GM21723 (cell line): ENCODE measurements around the gene ZFP36L1.
A peak's percentile ranks its signal among the peaks of the same experiment; 100 is the strongest.

Experiments used
- ATAC-seq: cut with Tn5 transposase; IDR thresholded peaks from one replicate; pipeline ENCODE4 v1.9.1; 2021; ENCODE audit warnings: mild to moderate bottlenecking, moderate library complexity; ENCODE audit not compliant: unreplicated experiment

Gene ZFP36L1

GRCh38 chr14:68816183-68816942 is 23.5 kb upstream of the ZFP36L1 start:
- ATAC-seq: peak; percentile 48

DNA sequence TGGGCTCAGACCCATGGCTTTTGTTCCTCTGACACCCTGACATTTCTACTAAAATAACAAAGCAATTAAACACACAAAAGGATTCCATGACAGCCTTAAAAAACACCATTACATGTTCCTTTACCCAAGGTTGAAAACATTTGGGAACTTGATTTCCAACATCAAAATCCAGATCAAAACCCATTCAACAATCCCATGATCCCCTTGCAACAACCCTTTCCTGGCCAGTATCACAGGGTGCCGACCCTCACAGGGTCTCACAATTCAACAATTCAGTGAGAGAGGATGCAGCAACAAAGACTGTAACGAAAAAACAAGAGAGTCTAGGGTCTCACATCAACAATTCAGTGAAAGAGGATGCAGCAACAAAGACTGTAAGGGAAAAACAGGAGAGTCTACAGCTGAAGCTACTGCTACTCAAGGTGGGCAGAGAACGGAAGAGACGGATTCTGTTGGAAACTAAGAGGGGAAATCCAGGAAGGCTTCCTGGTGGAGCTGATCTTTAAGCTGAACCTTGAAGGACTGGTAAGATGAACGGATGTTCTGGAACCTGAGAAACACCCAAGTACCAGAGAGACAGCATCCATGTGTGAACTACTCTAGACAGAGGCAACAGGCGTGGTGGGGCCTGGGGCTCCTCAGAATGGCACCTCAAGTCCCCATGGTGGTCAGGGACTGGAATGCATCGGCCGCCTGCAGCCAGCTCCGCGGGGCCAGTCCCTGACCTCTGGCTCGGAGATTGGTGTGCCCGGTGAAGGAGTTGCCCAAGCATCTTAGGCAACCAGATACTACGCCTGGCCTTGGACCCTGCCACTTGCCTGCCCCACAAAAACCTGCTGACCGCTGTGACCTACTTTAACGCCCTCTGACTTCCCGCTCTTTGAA is 22.7 kb upstream of the ZFP36L1 start:
- ATAC-seq: peak; percentile 2

DNA sequence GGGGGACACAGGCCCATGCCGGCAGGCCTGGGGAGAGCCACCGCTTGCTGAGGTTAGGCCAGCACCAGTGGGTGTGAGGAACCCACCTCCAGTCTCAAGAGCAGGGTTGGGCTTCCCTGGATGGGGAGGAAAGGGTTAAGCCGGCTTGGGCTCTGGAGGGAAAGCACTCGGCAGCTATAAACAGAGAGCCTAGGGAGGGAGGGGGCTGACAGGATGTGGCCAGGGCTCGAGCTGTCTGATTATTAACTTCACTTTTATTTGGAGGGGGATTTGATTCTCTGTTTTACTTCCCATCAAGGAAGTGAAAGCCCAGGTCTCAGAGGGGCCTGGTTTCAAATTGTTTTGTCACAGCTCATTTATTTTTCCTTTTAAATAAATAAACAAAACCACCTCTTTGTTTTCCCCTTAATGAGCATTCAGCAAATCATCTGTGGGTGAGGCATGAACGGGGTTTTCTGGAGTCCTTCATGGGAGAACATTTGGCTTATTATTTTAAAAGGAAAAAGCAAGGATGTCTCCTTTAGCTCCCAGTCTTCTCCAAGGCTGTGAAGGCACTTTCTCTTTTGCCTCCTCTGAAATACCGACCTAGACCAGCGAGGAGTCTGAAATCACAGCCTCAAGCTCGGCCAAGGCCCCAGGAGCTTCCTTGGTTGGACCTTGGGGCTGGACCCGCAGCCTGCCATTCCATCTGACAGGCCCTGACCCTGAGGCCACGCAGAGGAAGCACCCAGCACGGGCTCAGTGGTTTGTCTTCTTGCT is 21.9 kb upstream of the ZFP36L1 start:
- ATAC-seq: no peak

- no peak for ATAC-seq
These were observed 21.3 kb upstream of the ZFP36L1 start for GRCh38 chr14:68814238-68814538.

- no peak for ATAC-seq
These were observed 20.5 kb upstream of the ZFP36L1 start for GRCh38 chr14:68813318-68813838.

DNA sequence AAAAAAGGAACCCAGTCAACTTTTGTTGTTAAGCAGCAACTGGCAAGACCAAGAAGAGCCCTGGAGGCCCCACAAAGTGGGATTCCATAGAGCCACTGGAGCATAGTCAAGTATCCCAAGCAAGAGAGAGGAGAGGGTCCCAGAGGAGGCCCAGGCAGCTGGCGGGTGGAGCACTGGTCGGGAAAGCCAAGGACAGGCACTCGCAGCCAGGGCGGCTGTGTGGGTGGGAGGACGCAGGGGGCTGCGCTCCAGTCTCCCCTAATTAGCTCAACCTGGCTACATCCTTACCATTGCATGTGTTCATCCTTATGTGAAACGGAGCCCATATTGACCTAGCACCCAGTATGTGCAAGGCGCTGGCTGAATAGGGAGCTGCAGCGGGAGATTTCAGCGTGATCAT is 18.3 kb upstream of the ZFP36L1 start:
- ATAC-seq: no peak

DNA sequence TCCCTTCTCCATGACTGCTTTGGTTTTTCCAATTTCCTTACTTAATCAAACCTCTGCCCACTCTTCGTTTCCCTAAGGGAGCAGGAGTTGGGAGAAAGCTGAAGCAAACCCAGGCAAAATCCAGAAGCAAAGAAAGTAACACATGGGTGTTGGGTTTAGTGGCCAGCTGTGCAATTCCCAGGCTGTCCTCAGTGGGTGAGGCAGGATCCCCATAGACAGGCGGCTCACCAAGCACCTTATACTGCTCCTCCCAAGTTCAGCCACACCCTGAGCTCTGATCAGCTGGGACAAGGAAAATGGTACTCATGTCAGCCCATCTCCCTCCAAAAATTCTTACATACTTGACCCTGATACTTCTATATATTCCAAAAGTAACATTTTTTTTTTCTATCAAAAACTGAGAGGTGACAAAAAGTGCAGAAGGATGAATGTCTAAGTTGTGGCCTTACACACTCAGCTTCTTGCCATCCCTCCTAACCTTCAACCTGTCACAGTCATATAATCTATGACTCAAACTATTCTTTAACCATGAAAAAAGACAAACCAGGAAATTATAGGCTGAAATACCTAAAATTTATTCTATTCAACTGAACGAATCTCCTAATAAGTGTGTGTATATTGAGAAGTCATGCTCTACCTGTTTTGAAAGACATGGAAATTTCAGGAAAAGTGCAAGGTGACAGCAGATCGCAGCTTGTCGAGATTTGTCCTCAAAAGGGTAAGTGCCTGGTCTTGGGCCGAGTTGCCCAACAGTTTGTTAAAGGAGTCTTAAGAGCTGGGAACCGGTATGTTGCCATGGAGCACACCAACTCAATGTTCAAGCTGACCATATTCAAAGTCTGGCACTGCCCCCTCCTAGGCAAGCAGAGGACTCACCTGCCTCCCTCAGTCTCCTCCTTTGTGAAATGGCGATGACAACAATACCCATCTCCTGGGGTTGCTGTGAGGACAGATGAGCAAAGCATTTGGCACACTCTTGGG is 17.6 kb upstream of the ZFP36L1 start:
- no peak for ATAC-seq

GRCh38 chr14:68809524-68809923 is 16.7 kb upstream of the ZFP36L1 start:
- no peak for ATAC-seq

DNA sequence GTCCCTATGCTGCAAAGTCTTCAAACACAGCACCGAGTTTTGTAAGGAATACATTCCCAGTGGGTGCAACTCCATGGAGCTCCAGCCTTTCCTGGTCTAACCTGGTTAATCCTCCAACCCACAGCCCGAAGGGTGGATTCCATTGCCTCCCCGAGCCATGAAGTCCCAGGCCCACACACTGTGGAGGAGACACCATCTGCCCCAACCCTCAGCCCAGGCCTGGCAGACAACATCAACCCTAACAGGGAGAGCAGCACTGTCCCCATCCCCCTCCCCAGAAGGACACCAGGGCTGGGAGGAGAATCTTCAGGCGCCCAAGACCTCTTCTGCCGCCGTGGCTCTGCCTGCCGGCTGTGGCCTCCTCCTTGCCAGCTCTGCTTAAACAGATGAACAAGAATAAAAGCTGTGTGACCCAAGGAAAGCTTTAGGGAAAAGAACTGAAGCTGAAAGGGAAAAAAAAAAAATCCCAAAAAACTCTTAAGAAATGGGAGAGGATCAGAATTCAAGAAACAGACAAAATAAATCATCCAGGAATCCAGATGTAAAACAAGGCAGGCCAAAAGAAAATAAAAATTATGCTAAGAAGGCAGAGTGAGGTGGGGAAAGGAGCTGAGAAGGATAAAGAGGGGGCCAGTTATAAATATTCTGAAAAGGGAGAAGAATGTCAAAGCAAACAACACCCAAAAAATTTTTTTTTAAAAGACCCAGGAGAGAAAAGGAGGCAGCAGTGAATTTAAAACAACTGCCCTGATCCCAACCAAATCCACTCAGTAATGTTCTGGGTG is 16.0 kb upstream of the ZFP36L1 start:
- no peak for ATAC-seq

- ATAC-seq: no peak
These were observed 15.1 kb upstream of the ZFP36L1 start for GRCh38 chr14:68807987-68808386.

DNA sequence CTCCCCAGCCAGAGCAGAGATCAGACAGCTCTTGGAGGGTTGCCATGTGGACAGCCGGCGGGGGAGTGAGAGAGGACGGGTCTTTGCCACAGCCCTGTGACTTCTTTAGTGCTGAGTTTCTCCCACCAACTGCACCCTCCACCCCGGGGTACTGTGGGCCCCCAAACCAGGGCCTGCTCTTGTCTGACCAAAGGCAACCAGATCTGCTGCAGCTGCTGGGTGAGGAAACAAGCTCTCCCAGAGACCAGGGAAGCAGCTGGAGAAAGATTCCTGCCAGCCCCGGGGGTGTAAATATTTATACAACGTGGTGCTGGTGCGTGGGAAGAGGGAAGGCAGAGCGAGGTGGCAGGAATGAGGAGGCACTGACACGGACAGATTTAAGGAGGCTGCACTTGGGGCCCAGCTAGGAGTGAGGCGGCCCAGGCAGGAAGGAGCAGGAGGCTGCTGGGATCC is 14.3 kb upstream of the ZFP36L1 start:
- ATAC-seq: no peak

DNA sequence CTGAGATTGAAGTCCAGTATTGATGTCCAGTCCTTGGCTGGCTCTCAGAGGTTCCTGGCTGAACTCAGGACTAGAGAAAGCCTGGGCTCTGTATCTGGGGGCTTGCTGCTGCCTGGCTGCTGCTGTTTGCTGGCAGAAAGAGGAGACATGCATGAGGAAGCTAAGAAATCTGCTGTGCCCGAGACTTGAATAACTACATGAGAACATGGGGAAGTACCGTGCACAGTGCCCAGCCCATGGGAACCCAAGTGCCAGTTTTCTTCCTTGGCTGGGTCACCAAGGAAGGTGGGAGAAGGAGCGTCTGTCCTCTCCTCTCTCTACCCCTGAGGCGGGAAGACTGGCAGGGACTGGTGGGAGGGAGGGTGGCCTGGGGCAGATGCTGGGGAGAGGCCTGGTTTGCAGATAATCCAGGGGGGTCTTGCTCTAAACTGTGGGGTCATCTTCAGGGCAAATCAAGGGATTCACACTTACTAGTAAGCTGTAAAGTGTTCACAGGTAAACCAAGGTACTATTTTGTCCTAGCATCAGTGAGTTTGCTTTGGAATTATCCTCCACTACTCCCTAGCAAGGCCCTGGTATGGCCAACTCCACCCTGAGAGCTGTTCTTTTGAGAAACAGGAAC is 13.8 kb upstream of the ZFP36L1 start:
- no peak for ATAC-seq

GRCh38 chr14:68805414-68805813 is 12.5 kb upstream of the ZFP36L1 start:
- no peak for ATAC-seq

DNA sequence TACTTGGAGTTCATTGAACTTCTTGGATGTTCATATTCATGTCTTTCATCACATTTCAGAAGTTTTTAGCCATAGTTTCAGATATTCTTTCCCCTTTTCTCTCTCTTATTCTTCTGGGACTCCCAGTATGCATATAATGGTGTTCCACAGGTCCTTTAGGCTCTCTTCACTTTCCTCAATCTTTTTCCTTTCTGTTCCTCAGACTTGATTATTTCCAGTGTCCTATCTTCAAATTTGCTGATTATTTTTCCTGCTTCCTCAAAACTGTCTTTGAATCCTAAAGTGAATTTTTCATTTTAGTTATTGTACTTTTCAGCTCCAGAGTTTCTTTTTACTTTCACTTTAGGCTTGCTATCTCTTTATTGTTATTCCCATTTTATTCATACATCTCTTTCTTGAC is 8.8 kb upstream of the ZFP36L1 start:
- ATAC-seq: no peak

DNA sequence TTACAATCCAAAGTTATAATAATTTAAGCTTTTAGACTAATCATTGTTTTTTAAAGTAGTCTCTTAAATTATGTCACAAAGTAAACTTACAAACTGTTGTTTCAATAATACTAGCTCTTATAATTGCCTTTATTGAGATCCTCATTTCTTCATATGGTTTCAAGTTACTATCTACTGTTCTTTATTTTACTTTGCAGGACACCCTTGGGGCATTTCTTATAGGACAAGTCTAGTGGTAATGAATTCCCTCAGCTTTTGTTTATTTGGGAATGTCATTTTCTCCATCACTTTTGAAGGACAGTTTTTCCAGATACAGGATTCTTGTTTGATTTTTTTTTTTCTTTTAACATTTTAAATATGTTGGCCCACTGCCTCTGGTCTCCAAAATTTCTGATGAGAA is 8.1 kb upstream of the ZFP36L1 start:
- ATAC-seq: no peak

- ATAC-seq: no peak
These were observed 7.5 kb upstream of the ZFP36L1 start for GRCh38 chr14:68800390-68800789.

- no peak for ATAC-seq
These were observed 5.8 kb upstream of the ZFP36L1 start for GRCh38 chr14:68798621-68799020.

- ATAC-seq: no peak
These were observed 4.3 kb upstream of the ZFP36L1 start for GRCh38 chr14:68797121-68797670.
